HepG2 (cell line): ENCODE measurements around the gene KLHL7. TPM values are rescaled to one million over a fixed set of nuclear protein-coding genes. Genes with fewer than 3 reads are reported as not detected.

Source experiments
- BRD4 ChIP-seq: sonication (generic); formaldehyde crosslinking; IDR thresholded peaks from 2 replicates; pipeline ENCODE4 v1.4.0; 2020; ENCODE audit warnings: missing genetic modification reagents
- CREM ChIP-seq, 2 experiments: sonication (generic) in 1 of 2; formaldehyde crosslinking in 1 of 2; IDR thresholded peaks; 2 replicates each; pipeline versions ENCODE4 v1.4.0 to v1.6.1; 2016 to 2020; ENCODE audit warnings: antibody characterized with exemption in 1 of 2, mild to moderate bottlenecking in 1 of 2, missing genetic modification reagents in 1 of 2
- DR1 ChIP-seq: sonication (generic); formaldehyde crosslinking; IDR thresholded peaks from 2 replicates; pipeline ENCODE4 v1.8.0; 2021; ENCODE audit warnings: mild to moderate bottlenecking, missing genetic modification reagents, inconsistent platforms
- FOXP4 ChIP-seq: sonication (generic); formaldehyde crosslinking; IDR thresholded peaks from 2 replicates; pipeline ENCODE4 v1.4.0; 2020; ENCODE audit warnings: missing genetic modification reagents
- MXD1 ChIP-seq: sonication (generic); formaldehyde crosslinking; IDR thresholded peaks from 2 replicates; pipeline ENCODE4 v1.4.0; 2020; ENCODE audit warnings: mild to moderate bottlenecking, missing genetic modification reagents
- NCOA1 ChIP-seq: sonication (generic); formaldehyde crosslinking; IDR thresholded peaks from 2 replicates; pipeline ENCODE4 v1.9.0; 2021; ENCODE audit warnings: missing genetic modification reagents
- NR2F6 ChIP-seq, 2 experiments: IDR thresholded peaks; 2 replicates each; pipeline ENCODE4 v1.6.1; 2016; ENCODE audit warnings: antibody characterized with exemption in 1 of 2, mild to moderate bottlenecking in 1 of 2
- PLRG1 ChIP-seq: fragments of 450-650 bp; conservative IDR thresholded peaks from 2 replicates; pipeline ENCODE4 v1.6.1; 2016
- RAD21 ChIP-seq: fragments of 450-650 bp; formaldehyde crosslinking; IDR thresholded peaks from 2 replicates; pipeline ENCODE4 v1.5.0; 2020; ENCODE audit warnings: mild to moderate bottlenecking
- SMARCE1 ChIP-seq: fragments of 450-650 bp; IDR thresholded peaks from 2 replicates; pipeline ENCODE4 v1.6.1; 2017; ENCODE audit warnings: borderline replicate concordance
- SRY ChIP-seq: sonication (generic); formaldehyde crosslinking; IDR thresholded peaks from 2 replicates; pipeline ENCODE4 v1.8.0; 2022; ENCODE audit warnings: mild to moderate bottlenecking, missing genetic modification reagents
- STAT5B ChIP-seq: sonication (generic); formaldehyde crosslinking; IDR thresholded peaks from 2 replicates; pipeline ENCODE4 v1.4.0; 2020; ENCODE audit warnings: missing genetic modification reagents
- ZBTB46 ChIP-seq: sonication (generic); formaldehyde crosslinking; IDR thresholded peaks from 2 replicates; pipeline ENCODE4 v1.4.0; 2020; ENCODE audit warnings: mild to moderate bottlenecking, missing genetic modification reagents, borderline replicate concordance
- ZFY ChIP-seq: sonication (generic); formaldehyde crosslinking; IDR thresholded peaks from 2 replicates; pipeline ENCODE4 v1.4.0; 2020; ENCODE audit warnings: missing genetic modification reagents
- ZNF337 ChIP-seq: sonication (generic); formaldehyde crosslinking; IDR thresholded peaks from 2 replicates; pipeline ENCODE4 v1.5.1; 2020; ENCODE audit warnings: missing genetic modification reagents, low read depth, mild to moderate bottlenecking, borderline replicate concordance
- ZNF629 ChIP-seq: sonication (generic); formaldehyde crosslinking; conservative IDR thresholded peaks from 2 replicates; pipeline ENCODE4 v1.5.0; 2020; ENCODE audit warnings: missing genetic modification reagents
- ZNF713 ChIP-seq: sonication (generic); formaldehyde crosslinking; IDR thresholded peaks from 2 replicates; pipeline ENCODE4 v1.4.0; 2020; ENCODE audit warnings: mild to moderate bottlenecking, missing genetic modification reagents
- ZNF720 ChIP-seq: sonication (generic); formaldehyde crosslinking; IDR thresholded peaks from 2 replicates; pipeline ENCODE4 v1.4.0; 2020; ENCODE audit warnings: missing genetic modification reagents
- ZSCAN31 ChIP-seq: sonication (generic); formaldehyde crosslinking; IDR thresholded peaks from 2 replicates; pipeline ENCODE4 v1.5.0; 2020; ENCODE audit warnings: low read depth, mild to moderate bottlenecking, missing genetic modification reagents
- polyA plus RNA-seq, 8 experiments: library from polyadenylated mRNA; depleted of rRNA in 3 of 8; stranded (reverse) in 7 of 8; unstranded in 1 of 8; fragments of >200 nt; fragmentation: Illumina TruSeq in 4 of 8; extraction: Trizol in 4 of 8; gene quantifications; 2 replicates each; pipeline versions ENCODE4 v1.2.1 to v1.2.3, GENCODE V29; 2011 to 2016; ENCODE audit warnings: low read depth in 4 of 8, missing spikeins in 1 of 8, mixed read lengths in 1 of 8; ENCODE audit not compliant: insufficient read depth in 1 of 8
- total RNA-seq, 5 experiments: library from RNA; depleted of rRNA; stranded (reverse); fragments of >200 nt; fragmentation: Illumina TruSeq; extraction: Trizol; gene quantifications; 2 replicates each; pipeline ENCODE4 v1.2.3, GENCODE V29; 2016; ENCODE audit warnings: low read depth in 1 of 5
- TF ChIP-seq, protein P1 (sequence below): sonication (generic); formaldehyde crosslinking; IDR thresholded peaks from 2 replicates; pipeline ENCODE4 v1.8.0; 2022; ENCODE audit warnings: mild to moderate bottlenecking, missing genetic modification reagents
- TF ChIP-seq, protein P2 (sequence below): sonication (generic); formaldehyde crosslinking; IDR thresholded peaks from 2 replicates; pipeline ENCODE4 v1.4.0; 2020; ENCODE audit warnings: missing genetic modification reagents
- TF ChIP-seq, protein P3 (sequence below): sonication (generic); formaldehyde crosslinking; IDR thresholded peaks from 2 replicates; pipeline ENCODE4 v1.5.1; 2020; ENCODE audit warnings: mild to moderate bottlenecking, missing genetic modification reagents, borderline replicate concordance

Gene KLHL7
- total and polyA plus RNA-seq, 2 of the 13 experiments (the other 11 are each of a cell fraction or from before 2014, with no cell fraction given), result 16.2 to 34.4 TPM

DNA sequence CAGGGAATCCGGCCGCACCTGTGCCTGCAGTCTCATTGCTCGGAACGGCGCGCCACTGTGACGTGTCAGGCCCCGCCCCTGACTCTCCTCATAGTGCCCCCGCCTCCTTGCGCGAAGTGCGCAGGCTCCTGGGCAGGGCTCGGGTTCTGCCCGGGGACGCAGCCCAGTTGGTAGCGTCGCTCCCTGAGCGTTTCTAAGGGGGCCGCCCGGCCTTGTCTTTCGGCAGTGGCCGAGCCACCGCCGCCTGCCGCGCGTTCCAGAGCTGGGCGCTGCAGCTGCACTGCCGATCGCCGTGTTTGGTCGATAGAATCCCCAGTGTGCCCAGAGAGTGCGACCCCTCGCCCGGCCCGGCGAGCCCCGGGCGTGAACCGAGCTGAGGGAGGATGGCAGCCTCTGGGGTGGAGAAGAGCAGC lies at the start of gene KLHL7 (continued):
- TF ChIP-seq, protein P1, sequence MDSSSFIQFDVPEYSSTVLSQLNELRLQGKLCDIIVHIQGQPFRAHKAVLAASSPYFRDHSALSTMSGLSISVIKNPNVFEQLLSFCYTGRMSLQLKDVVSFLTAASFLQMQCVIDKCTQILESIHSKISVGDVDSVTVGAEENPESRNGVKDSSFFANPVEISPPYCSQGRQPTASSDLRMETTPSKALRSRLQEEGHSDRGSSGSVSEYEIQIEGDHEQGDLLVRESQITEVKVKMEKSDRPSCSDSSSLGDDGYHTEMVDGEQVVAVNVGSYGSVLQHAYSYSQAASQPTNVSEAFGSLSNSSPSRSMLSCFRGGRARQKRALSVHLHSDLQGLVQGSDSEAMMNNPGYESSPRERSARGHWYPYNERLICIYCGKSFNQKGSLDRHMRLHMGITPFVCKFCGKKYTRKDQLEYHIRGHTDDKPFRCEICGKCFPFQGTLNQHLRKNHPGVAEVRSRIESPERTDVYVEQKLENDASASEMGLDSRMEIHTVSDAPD (CRISPR knock-in tag), result peak; percentile 42; the same call in 1 of the 2 replicates
- TF ChIP-seq DR1 (CRISPR knock-in tag) (peak; percentile 70), ZBTB46 (no peak), NCOA1 (CRISPR knock-in tag) (no peak; the same call in 1 of the 2 replicates), RAD21 (CRISPR knock-in tag) (no peak), STAT5B (CRISPR knock-in tag) (no peak), BRD4 (CRISPR knock-in tag) (no peak), MXD1 (CRISPR knock-in tag) (0 out of 2 replicates have a peak, but pooled peaks have one; percentile 23), ZNF629 (CRISPR knock-in tag) (peak; percentile 24; the same call in 1 of the 2 replicates), ZNF713 (CRISPR knock-in tag) (no peak), NR2F6 (IDR thresholded peaks at IDR 0.05) (no peak), NR2F6 (CRISPR knock-in tag; IDR thresholded peaks at IDR 0.05) (no peak), ZSCAN31 (CRISPR knock-in tag) (peak; percentile 68; the same call in 1 of the 2 replicates), PLRG1 (no peak), ZNF720 (CRISPR knock-in tag) (no peak), CREM (IDR thresholded peaks at IDR 0.05) (peak; percentile 98), CREM (CRISPR knock-in tag; IDR thresholded peaks at IDR 0.05) (peak; percentile 80), ZNF337 (CRISPR knock-in tag) (0 out of 2 replicates have a peak, but pooled peaks have one; percentile 41), FOXP4 (CRISPR knock-in tag) (no peak), SMARCE1 (no peak), ZFY (CRISPR knock-in tag) (peak; percentile 93), SRY (CRISPR knock-in tag) (no peak; the same call in 1 of the 2 replicates)
- TF ChIP-seq, protein P2, sequence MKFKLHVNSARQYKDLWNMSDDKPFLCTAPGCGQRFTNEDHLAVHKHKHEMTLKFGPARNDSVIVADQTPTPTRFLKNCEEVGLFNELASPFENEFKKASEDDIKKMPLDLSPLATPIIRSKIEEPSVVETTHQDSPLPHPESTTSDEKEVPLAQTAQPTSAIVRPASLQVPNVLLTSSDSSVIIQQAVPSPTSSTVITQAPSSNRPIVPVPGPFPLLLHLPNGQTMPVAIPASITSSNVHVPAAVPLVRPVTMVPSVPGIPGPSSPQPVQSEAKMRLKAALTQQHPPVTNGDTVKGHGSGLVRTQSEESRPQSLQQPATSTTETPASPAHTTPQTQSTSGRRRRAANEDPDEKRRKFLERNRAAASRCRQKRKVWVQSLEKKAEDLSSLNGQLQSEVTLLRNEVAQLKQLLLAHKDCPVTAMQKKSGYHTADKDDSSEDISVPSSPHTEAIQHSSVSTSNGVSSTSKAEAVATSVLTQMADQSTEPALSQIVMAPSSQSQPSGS (CRISPR knock-in tag), result peak; percentile 50; the same call in 1 of the 2 replicates
- TF ChIP-seq, protein P3, sequence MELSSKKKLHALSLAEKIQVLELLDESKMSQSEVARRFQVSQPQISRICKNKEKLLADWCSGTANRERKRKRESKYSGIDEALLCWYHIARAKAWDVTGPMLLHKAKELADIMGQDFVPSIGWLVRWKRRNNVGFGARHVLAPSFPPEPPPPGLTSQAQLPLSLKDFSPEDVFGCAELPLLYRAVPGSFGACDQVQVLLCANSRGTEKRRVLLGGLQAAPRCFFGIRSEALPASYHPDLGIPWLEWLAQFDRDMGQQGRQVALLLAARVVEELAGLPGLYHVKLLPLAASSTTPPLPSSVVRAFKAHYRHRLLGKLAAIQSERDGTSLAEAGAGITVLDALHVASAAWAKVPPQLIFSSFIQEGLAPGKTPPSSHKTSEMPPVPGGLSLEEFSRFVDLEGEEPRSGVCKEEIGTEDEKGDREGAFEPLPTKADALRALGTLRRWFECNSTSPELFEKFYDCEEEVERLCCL (CRISPR knock-in tag), result no peak
